Suppressor macrophage treated with lipopolysaccharide for 4 hours (primary cell): ENCODE results near the gene SPEN.
"Not testable (repeated sequence)": the region's sequence is repeated elsewhere in the genome, so short reads cannot be mapped to it uniquely, and the experiment has no call there.

Experiments
- DNase-seq: peaks from one replicate; pipeline ENCODE4 v3.0.0-alpha.2; 2020

The SPEN gene

DNA sequence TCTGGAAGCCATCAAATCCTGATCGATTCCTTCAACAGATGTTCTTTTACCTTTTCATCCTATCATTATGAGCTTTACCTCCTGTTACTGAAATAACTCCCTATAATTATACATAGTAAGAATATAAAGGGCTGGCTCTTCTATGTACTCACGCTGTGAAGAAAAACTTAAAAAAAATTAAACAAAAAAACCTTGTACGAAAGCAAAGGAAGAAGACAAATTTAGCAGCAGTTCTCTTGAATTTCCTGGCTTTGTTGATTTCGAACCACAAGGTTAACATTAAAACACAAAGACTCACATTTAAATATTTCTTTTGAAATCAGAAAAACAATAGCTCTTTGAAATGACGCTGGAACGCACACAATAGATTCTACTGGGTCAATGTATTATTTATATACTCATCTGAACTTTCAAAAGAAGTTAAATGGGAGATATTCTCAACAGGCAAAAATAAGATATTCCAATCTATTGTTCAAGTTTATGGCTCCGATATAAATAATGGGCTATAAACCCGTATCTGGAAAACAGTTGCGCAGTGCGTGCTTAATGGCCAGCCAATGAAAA lies 13.6 kb upstream of the SPEN start:
- no peak for DNase-seq

DNA sequence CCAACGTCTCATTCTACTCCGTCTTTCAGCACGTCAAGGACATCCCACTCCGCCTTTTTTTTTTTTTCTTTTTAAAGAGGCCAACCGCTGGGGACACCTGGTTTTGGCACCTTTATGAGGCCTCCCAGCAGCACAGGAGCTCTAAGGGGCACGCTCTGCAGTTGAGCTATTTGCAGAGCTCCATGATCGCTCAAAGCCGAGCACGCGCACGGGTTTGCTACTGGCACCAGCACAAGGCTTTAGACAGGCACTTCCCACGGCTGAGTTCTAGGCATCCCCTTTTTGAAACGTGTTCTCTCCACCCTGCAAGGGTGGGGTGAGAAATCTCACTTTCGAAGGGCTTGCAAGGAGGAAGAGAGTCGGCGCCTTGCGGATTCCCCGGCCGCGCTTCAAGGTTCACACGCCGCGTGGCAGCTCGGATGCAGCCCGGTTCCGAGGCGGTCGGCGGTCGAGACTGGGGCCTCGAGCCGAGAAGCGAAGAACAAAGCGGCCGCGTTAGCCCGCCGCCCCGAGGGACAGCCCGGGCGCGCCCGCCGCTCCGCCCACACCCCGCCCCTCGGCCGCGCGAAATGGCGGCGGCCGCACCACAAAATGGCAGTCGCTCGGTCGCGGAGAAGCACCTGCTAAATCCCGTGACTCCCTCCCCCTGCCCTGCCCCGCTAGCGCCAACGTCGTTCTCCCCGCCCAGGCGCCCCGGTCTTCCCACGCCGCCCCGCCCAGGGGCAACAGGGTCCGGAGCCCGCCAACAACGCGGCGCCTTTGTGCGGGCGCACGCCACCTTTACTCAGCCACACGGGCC lies 12.9 kb upstream of the SPEN start:
- peak; percentile 89 for DNase-seq

DNA sequence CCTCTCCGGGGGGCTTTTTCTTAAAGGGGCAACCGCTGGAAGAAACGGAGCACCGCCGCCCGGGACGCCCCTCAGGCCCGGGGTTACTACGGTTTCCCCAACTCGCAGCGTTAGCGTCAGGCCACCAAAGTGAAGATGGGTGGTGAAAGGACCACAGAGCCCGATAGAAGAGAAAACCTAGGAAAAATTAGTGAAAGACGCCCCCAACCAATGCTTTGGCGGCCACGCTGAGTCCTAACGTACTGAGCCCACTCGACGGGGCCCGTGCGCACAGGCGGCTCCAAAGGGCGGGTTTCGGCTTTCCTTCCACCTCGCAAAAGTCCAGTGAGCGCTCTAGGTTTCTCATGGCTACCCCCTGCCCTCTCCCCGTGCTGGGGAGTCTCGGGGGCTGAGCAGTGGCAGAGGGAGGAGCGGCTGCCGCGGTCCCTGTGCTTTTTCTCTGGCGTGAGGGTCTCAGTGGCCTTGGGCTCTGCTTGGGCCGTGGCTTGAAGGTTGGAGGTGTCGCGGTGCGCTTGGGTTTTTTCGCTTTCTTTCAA lies 12.2 kb upstream of the SPEN start:
- DNase-seq, result no peak

DNA sequence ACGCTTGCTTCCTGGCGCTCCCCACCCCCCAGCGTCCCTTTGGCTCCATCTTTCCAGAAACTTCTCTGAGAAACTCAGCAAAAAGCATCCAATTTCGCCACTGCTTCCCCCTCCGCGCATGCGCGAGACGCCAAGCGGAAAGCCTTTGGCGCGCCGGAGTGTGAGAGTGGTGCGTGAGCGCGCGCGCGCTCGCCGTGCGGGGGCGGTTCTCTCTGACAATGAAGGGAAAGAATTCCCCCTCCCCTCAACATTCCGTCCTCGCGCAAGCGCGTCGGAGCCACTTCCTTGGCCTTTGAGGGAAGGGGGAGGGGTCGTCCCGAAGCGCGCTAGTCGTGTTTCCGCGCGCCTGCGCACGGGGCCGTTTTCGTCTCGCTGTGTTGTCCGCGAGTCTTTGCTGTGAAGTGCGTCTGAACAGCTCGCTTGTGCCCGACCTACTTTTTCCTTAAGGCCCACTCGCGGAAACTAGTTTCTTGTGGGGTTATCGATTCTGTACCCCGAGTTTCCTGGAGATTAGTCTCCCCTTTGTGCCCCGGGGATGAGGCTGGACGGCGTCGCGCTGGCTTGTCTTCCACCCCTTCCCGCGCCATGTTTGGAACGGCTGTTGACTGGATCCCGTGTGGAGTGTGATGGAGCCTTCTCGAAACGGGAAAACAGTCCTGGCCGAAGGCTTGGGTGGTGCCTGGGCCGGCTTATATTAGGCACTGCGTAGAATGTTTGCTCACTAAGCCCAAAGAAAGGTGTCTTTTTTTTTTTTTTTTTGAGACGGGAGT lies 11.6 kb upstream of the SPEN start:
- peak; percentile 100 for DNase-seq

DNA sequence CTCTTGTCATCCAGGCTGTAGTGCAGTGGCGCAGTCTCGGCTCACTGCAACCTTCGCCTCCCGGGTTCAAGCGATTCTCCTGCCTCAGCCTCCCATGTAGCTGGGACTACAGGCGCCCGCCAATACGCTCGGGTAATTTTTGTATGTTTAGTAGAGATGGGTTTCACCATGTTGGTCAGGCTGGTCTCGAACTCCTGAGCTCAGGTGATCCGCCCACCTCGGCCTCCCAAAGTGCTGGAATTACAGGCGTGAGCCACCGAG lies 11.1 kb upstream of the SPEN start:
- DNase-seq, result not testable (repeated sequence)

DNA sequence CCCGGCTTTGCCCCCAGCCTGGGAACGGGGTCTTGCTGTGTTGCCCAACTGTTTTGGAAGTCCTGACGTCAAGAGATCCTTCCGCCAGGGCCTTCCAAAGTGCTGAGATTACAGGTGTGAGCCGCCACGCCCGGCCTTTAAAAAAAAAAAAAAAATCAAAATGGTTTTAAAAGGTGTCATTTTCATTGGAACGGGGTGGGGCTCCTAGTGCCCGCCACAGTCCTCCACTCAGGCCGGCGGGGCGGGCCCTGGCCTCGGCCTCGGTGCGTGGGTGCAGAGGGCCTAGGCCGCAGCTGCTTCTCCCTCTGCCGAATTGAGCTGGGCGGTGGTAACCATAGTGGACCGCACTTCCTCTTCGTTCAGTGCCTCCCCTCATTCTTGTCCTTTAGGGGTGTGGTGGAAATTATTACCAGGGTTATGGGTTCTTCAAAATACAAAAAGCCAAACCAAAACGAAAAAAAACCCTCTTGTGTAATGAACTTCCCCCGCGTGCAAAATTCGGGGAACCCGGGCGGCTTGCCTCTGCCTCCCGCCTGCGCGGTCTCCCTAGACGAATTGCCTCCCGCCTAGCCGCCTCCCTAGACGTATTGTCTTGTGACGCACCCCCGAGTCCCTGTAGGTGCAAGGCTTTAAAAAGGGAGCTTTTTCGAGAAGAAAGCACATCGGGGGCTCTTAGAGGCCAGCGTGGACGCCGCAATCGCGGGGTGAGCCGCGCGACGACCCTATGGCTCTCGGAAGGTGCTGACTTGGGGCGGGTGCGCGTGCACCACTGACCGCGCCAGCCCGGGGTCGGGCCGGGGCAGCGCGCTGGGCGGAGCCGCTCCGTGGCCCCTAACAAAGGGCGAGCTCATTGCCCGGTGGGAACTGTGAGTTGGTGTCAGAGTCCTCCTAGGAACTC lies 10.5 kb upstream of the SPEN start:
- peak; percentile 93 for DNase-seq

DNA sequence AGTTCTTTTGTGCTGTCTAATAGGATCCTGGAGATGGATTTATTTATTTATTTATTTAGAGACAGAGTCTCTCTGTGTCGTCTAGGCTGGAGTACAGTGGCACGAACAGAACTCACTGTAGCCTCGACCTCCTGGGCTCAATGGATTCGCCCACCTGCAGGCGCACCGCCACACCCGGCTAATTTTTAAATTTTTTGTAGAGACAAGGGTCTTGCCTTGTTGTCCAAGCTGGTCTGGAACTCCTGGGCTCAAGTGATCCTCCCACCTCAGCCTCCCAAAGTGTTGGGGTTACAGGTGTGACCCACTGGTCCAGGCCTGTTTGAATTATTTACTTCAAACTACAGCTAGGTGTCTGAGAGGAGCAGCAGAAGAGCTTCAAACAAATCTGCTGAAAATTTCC lies 9.6 kb upstream of the SPEN start:
- no peak for DNase-seq

DNA sequence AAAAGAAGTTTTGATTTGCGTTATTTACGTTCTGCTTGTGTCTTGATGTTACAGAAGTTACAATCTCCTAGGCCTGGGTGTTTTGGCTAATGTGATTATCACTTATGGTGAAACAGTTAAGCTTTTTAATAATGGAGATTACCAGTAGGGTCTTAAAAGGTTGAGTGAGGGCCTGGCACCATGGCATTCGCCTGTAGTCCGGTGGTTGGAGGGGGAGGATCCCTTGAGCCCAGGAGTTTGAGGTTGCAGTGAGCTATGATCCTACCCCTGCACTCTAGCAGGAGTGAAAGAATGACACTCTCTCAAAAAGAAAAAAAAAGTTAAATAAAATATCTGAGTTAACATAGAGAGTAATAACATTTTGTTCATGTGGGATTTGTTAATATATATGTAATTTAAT lies 8.8 kb upstream of the SPEN start:
- no peak for DNase-seq

DNA sequence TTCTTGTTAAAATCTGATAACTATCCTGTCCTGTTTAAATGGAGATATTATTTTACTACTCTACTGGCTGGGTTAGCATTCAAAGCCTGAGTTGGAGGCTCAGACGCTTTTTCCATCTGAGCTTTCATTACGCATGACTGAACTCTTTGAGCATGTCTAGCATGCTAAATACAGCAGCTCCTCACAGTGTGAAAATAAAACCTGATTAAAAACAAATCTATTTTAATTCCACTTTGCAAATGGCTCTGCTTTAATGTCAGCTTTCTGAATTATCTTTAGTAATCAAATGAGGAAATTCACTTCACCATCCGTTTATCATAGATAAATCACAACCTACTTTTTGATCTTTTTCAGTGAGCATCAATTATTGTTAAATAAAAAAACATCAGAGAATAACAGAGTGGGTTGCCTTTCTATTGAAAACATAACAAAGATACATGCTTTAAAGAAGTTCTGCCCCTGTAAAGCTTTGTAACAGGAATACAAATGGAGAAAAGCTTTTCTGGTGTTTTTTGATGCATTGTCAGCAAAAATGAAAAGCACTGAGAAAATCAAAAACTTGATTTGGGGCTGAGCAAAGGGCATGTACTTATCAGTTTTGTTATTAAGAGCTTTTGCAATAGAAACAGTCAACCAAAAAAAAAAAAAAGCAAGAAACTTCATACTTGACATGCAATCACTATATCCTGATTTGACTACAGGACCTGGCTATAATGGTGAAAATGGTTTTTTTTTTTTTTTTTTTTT lies 3.5 kb upstream of the SPEN start:
- no peak for DNase-seq

DNA sequence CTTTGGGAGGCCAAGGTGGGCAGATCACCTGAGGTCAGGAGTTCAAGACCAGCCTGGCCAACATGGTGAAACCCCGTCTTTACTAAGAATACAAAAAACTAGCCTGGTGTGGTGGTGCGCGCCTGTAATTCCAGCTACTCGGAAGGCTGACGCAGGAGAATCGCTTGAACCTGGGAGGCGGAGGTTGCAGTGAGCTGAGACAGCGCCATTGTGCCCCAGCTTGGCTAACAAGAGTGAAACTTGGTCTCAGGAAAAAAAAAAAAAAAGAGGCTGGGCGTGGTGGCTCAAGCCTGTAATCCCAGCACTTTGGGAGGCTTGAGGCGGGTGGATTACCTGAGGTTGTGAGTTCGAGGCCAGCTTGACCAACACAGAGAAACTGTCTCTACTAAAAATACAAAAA lies 1.5 kb upstream of the SPEN start:
- DNase-seq, result not testable (repeated sequence)

DNA sequence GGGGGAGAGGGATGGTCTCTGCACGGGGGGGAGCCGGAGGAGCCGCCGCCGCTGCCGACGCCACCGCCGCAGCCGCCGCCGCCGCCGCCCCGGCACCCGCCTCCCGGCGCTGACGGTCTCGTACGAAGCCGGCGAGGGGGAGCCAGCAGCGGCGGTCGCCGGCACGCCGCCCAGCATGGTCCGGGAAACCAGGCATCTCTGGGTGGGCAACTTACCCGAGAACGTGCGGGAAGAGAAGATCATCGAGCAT lies 311 bp downstream of the SPEN start:
- no peak for DNase-seq

DNA sequence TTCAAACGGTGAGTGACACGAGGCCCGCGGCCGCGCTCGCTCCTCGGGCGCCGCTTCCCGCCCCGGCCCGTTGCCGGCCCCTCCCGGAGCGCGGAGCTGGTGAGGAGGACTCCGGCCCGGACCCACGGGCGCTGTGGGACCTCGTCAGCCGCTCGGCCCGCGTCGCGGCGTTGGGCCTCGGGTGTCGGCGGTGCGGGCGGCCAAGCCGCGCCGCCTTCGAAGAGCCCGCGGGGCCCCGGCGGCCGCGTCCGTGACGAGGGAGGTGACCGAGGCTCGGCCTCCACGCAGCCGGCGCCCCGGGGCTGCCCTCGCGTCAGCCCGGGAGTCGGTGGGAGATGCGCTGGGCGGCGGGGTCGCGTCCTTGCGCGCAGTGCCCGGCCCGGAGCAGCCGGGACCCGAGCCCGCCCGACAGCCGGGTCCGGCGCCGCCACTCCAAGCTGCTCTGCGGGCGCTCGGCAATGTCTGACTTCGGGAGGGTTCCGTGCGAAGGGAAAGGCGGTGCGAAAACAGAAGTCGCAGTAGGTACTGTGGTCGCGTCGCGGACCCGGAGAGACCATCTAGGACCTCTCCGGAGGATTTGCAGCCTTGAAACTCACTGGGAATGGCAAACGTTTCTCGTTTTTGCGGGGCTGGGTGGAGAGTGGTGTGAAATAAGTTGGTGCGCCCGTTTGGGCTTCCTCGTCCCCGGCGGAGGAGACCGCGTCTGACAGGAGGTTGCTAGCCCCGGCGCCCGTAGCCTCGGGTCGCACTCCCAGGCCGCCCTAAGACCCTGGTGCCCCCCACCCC lies 829 bp downstream of the SPEN start:
- peak; percentile 58 for DNase-seq

DNA sequence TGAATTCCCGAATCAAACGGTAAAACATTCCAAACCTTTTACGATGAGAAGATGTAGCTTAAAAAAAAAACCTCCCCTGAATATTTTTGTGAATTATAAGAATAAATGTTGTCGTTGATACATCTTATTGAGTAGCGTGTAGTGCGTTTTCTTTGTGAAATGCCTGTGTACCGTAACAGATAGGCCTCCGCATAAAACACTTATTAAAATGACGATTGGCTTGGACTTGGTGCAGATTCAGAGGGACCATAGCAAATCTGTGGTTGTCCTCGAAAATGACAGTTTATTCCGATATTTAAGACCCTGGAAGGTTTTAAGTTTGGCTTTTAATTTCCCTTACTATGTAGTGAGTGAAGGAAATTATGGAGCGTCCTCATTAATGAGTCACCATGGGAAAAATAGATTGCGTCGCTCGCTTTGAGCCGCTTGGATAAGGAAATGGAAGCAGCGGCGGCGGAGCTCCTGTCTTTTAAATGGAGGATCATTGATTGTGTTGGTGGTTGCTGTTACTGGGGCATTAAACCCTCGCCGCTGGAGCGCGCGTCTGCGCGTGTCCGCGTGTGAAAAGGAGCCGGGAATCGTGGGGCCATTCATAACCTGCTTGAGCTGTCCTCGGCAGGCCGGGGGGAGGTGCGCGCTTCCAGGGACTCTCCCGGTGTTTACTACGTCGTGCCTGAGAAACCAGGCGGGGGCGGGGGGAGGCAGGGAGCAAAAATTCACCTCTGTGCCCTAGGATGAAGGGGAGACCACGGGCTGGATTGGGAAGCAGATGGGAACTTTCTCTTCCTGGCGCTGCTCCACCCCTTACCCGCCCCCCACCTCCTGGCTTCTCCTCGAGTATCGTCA lies 1.6 kb downstream of the SPEN start:
- DNase-seq, result peak; percentile 82

DNA sequence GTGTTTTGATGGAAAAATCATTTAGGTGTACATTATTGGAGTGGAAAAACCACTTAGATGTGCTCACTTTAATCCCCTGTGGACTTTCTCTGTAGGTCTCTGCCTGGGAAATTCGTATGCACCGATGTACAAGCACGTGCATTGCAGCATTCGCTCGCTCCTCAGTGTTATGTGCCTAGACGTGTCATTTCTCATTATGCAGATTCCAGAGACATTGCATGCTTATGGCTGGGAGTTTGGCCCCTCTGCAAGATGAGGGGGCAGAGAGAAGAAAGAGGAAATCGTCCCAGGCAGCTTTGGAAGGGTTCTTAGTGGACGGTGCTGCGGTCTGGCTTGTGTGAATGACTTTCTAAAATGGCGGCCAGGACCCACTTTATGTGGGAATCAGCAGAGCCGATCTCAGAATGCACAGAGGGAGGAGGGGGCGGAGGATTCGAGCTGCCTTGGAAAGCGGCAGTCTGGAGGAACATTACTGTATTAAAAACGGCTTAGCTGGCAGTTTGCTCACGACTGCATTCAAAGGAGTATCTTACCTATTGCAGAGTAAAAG lies 2.3 kb downstream of the SPEN start:
- DNase-seq, result peak; percentile 75

DNA sequence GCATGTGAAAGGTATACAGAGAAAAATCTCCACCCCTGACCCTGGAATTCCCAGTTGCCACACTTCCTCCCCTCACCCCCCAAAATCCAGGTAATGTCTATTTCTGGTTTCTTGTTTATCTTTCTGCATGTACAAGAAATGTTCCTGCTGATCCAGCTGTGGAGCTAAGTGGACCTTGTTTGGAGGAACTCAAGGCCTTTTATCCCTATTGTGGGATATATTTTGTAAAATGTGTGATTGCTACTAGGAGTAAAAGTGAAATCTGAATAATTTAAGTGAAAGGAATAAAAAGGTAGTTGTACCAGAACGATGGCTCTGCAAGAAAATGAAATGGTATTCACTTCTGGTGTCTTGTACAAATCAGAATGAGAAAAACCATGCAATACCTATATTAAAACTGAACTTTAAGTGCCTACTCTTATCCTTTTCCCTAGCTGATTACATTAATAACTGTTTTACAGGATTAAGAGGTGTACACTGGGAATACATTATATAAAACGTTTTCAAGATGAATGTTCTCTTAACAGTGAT lies 3.0 kb downstream of the SPEN start:
- no peak for DNase-seq

DNA sequence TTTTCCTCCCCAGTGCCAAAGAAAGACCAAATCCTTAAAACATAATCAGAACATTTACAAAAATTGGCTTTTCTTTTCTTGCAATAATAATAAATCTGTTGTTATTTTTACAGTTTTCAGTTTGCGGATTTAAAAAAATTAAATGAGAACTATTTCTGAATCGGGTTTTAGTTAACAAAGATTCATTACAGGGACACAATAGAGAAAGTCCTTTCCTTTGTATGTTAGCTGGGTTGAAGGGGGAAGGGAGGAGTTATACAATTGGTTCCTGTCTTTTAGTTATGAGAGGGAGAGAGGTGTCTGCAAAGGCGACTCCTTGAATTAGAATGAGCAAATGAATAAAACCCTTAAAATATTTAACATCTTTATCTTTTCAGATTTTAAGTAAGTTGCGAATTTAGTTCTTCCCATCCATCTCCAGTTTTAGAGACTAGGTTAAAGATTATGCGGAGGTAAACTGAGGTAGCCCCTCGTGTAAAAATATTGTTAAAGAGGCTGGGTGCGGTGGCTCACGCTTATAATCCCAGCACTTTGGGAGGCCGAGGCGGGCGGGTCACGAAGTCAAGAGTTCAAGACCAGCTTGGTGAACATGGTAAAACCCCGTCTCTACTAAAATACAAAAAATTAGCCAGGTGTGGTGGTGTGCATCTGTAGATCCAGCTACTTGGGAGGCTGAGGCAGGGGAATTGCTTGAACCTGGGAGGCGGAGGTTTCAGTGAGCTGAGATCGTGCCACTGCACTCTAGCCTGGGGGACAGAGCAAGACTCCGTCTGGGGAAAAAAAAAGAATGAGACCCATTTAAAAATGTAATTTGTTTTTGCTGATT lies 3.9 kb downstream of the SPEN start:
- no peak for DNase-seq

DNA sequence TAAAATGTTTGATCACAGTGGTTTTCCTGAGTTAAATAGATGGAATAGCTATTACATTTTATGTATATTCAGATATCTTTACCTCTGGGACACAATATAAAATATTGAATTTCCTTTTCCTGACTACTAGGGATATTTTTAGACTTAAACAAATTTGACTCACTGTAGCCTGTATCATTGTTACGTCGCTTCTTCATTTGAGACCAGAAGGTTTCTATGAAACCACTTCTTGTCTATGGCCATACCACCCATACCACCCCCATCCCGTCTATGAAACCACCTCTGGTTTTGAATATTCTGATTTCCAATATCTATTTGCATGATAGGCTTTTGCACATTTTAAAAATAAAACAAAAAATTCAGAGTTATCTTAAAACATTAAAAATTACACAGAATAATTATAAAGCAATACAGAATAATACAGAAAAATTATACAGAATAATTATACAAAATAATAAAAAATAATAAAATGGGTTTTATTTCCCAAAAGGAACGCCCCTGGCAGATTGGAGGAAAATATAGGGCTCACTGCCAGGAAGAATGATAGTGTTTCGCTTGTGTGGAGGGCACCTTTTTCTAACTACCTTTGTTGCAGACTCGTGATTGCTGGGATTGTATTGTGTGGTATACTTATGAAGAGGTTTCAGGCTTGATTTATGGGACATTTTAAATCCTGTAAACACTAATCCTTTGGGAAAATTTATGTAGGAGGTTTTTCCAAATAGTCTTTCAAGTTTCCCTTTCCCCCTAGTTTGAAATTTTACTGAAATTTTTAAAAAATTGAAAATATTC lies 4.7 kb downstream of the SPEN start:
- DNase-seq, result peak; percentile 57

DNA sequence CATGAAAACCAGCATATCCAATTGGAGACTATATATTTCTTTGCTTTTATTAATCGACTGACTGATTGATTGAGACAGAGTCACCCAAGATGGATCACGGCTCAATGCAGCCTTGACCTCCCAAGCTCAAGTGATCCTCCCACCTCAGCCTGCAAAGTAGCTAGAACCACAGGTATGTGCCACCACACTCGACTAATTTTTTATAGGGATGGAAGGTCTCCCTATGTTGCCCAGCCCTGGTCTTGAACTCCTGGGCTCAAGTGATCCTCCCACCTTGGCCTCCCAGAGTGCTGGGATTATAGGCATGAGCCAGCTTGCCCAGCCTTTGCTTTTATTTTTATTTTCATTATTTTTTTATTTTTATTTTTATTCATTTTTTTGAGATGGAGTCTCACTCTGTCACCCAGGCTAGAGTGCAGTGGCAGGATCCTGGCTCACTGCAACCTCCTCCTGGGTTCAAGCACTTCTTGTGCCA lies 5.4 kb downstream of the SPEN start:
- DNase-seq, result no peak
